T-helper 2 cell treated with Interferon-gamma antibody and Interleukin-4, amounts not matched to agents 100 ng/mL and 5 ng/mL, for 36 hours (primary cell): ENCODE measurements around the gene DSC1. TPM values are rescaled to one million over a fixed set of nuclear protein-coding genes. Genes with fewer than 3 reads are reported as not detected.
"Not testable (repeated sequence)": the region's sequence is repeated elsewhere in the genome, so short reads cannot be mapped to it uniquely, and the experiment has no call there.

Source experiments
- intact Hi-C: fragments of 100-400 bp; cut with micrococcal nuclease; formaldehyde crosslinking; loops from one replicate; pipeline ENCODE4 v1.15.1; 2023
- total RNA-seq: library from RNA; stranded (reverse); gene quantifications from 2 replicates; pipeline ENCODE4 v1.2.3, GENCODE V29; 2022

Gene DSC1, protein sequence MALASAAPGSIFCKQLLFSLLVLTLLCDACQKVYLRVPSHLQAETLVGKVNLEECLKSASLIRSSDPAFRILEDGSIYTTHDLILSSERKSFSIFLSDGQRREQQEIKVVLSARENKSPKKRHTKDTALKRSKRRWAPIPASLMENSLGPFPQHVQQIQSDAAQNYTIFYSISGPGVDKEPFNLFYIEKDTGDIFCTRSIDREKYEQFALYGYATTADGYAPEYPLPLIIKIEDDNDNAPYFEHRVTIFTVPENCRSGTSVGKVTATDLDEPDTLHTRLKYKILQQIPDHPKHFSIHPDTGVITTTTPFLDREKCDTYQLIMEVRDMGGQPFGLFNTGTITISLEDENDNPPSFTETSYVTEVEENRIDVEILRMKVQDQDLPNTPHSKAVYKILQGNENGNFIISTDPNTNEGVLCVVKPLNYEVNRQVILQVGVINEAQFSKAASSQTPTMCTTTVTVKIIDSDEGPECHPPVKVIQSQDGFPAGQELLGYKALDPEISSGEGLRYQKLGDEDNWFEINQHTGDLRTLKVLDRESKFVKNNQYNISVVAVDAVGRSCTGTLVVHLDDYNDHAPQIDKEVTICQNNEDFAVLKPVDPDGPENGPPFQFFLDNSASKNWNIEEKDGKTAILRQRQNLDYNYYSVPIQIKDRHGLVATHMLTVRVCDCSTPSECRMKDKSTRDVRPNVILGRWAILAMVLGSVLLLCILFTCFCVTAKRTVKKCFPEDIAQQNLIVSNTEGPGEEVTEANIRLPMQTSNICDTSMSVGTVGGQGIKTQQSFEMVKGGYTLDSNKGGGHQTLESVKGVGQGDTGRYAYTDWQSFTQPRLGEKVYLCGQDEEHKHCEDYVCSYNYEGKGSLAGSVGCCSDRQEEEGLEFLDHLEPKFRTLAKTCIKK
- 0.05 TPM in 2 replicates for total RNA-seq

DNA sequence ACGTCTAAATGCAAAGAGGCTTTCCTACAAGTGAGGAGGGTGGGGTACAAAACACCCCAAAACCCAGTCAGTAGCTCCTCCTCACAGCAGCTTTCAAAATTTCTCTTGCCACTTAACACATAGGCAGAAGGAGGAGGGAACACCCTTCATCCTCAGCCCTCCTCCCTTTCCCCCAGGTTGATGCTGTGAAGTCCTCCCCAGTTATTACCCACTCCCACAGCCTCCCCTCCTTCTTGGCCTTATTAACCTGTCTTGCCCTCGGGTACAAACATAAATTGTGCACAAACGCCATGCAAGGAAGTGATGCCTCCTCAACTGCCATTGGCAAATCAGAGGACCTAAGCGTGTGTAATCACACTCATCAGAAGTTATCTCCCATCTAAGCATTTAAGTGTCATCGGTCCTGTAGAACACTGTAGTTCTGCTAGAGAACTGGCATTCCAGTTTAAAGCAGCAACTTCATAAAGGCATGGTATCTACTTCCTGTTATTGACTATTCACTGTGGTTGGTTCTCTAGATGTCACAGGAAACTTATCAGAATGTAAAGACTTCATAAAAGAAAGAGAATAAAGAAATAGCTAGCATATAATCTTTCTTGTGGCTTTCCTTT is at the start of gene DSC1:
DSC1 (minus strand) TSS at position 32 of the 611 bp plus-strand sequence. CDS start 262 bp downstream, outside the sequence.
- intact Hi-C loops, result no loop called here

DNA sequence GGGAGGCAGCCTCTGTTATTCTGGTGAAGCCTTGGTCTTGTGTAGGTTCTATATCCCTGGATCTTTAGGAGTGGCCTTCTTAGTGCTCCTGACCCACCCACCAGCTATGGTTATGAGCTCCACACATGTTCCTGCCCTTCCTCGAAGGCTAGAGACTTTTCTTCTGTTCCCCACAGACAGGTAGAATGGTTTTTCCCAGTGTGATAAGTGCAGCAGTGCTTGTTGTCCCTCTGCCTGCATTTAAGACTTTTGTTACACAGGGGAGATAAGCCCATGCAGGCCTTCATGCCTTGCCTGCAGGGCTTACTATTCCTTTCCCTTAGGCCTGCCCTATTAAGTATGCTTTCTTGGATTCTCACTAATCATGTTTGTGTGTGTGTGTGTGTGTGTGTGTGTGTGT is 48.4 kb upstream of the DSC1 start:
- intact Hi-C loops, result no loop called here

DNA sequence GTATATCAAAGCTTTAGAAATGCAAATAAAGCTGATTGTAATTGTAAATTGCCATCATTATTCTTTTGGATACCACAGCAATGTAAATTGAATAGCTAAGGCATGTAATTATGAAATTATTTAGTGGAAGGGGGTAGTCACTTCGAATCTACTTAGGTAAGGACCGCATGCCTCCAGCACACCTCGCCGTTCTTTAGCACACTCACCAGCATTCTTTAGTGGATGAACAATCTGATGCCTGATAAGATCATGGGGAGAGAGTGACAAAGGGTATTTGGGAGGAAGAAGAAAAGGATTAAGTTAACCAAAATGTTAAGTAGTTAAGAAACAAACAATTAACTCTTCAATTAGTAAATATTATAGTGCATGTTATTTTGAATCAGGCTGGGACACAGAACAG is 46.4 kb upstream of the DSC1 start:
- intact Hi-C loops, result no loop called here

DNA sequence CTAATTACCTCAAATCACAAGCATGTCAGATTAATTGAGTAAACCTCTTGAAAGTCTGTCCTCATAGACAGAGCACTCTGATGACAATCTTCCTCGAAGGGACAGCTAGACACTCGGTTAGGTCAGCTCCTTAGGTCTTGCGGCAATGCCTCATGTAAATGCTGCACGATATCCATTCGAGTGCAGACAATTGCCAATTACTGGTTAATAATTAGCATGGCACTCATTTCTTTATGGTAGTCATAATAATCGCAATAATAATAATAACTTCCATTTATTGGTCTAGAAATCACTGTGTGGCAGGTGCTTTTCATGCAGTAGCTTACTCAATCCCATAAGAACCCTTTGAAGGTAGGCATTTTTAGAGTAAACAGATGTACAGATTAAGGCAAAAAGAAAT is 44.7 kb upstream of the DSC1 start:
- intact Hi-C loops, result no loop called here

DNA sequence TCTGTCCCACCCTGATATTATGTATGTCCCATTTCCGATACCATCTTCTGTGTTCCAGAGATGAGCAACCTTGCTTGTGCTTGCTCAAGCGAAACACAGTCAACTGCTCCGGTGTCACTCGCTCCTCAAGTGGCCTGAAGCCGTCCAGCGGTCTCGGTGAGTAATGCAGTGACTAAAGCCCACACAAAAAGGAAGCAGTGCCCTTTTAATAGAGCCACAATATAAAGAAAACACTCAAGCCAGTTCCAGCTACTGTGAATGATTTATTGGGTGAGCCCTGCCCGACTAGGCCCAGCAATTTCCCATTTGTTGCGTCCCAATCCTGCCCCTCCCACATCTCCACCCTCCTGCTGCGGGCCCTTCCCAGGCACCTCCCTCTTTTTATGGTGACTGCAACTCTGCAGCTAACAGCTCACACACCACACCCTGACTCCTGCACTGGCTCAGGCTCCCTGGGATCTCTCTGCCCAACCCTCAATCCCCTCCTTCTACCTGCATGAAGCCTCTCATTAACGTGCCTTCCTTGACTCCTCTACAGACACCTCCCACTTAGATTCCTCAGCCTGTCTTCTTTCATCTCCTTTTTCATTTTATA is 44.2 kb upstream of the DSC1 start:
- intact Hi-C loops, result no loop called here

DNA sequence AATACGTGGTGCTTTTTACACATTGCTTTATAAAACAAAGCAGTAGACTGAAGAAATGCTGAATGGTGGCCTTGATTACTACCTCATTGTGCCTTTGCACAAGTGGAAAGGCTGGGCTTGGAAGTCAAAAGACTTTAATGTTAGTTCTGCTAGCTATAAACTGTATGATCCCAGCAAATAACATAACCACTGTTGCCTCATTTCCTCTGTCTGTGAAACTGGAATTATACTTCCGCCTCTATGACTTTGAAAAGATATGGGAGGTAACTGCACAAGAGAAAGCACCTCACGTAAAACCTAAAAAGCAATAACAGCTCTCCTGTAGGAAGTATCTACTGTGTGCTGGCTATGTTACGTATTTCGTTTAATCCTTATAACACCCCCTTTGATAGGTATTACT is 43.4 kb upstream of the DSC1 start:
- intact Hi-C loops, result no loop called here

DNA sequence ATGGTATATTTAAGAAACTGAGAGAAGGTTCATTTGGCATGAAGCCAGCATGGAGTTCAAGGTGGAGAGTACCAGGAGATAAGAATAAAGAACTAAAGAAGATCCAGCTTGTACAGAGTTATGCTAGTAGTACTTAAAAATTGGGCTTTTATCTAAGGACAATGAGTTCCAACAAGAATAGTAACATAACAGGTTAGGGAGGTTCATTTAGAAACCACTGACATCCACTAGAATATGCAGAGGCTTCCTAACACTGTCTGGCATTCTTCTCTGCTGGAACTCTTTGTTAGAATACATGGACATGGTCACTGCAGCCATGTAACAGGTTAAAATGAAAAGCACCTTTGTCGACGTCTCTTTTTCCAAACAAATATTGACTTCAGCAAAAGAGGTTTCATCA is 42.6 kb upstream of the DSC1 start:
- intact Hi-C loops, result no loop called here

DNA sequence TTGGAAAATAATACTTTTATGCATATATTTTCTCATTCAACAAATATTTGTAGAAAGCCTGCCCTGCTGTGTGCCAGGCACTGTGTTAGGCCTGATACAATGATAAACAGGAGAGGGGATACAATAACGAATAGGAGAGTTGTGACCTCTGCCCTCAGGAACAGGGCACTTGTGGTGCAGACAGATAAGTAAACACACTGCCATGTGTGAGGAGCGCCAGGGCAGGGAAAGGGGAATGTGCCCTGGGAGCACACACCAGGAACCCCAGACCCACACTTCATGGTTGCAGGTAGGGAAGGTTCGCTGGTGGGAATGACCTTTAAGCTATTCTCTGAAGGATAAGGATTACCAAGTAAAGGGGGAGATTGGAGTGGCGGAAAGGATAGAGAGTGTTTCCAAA is 42.2 kb upstream of the DSC1 start:
- intact Hi-C loops, result no loop called here

DNA sequence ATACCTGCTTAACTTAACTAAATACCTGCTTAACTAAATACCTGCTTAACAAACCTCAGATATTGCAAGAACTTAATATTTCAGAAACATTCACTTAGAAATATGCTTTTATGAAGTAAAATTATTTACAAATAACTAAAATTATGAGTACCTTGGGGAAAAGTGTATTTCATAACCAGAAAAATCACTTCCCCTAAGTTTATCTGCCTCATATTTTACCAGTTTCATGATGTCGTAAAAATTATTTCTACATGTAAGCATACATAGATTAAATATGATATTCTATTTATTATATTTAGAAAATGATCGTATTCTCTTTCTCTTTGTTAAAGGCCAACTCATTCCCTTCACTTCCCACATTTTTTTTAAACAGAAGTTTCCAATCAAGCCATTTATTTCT is 41.5 kb upstream of the DSC1 start:
- intact Hi-C loops, result no loop called here

DNA sequence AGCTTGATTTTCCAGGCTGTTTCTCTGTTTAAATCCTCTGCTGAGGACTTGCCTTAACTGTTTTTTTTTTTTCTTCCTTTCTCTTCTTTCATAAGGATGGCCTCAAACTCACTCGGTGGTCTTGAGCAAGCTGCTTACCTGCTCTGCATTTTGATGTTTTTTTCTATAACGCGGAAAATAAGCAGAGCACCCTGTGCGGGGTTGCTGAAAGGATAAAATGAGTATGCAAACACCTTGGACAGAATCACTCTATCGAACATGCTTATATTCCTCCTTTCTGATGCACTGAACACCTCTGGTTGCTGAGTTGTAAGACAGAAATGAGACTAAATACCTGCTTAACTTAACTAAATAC is 41.1 kb upstream of the DSC1 start:
- intact Hi-C loops, result no loop called here

DNA sequence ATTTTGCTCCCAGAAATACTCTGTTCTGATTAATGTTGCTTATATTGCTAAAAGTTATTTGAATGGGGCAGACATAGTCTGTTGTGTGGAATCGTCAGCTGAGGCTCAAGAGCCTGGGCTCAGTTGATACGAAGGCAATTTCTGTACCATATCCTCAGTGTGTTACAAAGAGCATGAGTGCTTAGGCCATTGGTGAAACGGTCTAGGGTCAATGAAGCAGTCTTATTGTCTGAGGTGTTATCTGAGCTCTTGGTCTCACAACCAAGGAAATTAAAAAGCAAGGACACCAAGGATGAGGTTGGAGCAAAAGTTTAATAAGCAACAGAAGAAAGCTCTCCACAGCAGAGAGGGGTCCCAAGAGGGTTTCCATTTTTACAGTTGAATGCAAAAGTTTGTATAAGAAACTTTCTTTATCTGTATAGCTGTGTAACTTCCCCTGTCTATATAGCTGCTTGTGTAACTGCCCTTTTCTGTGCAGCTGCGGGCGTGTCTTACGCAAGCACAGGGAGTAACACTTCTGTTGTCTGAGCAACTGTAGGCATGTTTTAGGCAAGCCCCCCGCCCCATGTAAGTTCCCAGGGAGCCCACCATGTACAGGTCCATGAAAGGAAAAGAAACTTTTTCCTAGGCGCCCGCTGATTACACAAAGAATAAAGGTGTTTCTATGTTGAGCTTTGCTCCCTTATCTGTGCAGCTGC is 40.6 kb upstream of the DSC1 start:
- intact Hi-C loops, result no loop called here

DNA sequence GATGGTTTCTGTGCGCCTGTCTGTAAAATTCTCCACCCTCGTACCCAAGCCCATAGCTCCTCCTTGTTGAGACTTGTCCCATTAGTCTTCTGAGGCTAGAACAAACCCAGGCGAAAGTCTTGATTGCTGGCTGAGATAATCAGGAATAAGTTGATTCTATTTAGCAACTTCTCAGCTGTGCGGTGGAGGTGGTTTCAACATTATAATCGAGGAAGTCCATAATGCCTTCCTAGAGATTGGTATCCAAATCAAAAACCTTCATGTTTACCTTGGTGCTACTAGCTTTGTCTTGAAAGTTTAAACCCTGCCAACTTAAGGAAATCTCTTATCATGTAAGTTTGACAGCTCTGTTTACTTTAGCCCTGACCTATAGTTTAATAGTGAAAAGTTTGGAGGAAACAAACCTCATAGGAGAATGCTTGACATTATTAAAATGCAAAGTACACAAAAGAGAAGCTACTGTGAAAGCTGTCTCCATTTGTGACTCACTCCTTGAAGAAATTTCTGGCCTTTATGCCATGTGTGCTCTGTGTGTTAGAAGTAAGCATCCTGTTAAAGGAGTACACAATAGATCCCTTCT is 36.6 kb upstream of the DSC1 start:
- intact Hi-C loops, result no loop called here

DNA sequence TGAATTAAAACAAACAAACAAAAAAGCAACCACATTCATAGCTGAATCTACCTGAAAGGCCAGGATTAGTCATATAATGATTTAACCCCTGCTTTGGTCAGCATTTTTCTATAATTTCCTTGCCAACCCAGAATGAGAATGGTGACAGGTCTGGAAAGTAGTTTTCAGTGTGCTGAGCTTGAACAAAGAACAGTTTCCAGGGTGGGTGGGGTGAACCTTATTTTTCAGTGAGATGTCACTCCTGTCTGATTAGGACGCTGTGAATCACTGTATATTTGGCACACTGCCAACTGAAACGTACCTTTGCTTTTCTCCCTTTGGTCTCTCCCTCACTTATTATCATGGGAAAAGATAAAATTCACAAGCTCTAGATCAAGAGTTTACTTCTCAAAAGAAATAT is 35.0 kb upstream of the DSC1 start:
- intact Hi-C loops, result no loop called here

DNA sequence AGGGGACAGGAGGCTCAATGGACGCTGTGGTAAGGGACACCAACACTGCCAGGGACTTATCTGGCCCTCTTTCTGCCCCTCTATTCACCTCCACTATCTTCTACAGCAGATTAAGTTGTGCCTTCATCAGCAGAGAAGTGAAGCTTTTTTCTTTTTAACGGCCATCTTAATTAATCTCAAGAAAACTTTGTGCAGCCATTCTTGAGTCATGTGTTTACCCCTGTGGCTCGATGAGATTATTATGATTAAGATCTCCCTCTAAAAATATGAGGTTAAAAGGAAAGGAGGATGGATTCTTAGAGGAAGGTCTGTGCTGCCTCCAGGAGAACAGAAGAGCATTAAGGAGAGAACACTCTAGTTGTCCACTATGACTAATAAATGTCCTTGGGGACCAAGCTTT is 32.4 kb upstream of the DSC1 start:
- intact Hi-C loops, result no loop called here

DNA sequence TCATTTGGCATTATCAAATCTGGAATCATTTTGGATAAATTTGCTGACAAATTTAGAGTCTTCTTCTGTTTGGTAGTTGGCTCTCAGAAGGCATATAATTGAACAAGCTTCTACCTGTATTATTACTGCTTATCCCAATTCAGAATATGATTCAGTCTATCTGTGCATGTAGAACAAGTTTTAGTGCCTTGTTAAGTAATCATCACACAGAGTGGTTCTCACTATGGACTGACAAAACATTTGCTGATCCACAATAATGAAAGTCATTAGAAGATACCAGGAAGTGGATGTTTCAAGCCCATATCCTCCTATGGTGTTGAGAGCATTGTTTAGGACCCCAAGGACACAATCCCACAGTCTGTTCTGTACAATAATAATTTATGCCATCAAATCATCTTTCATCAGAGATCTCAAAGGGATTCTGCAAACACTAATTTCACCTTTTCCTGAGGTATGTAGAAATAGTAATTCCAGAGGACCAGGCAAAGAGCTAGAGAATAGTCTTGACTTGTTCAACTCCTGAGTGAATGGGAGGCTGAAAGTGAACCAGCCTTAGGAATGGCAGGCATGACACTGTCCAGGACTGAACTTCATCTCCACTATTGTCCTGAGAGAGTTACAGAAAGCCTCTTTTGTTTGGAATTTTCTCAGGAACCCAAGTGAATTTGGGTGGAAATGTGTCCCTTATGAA is 29.6 kb upstream of the DSC1 start:
- intact Hi-C loops, result no loop called here

DNA sequence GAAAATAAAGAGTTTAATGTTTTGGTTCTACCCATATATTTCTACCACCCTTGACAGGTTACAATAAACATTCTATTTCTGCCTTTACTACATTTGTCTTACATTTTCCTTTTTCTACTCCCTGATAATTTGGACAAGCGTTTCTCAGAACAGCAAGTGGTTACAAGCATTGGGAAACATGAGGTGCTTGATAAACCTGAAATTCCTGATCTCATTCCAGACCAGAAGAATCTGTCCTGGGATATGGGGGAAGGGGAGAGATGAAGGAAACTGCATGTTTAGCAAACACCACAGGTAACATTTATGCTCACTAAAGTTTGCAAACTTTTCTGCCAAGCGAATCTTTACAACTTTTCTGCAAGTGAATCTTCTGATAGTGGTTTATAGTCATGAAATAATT is 28.3 kb upstream of the DSC1 start:
- intact Hi-C loops, result no loop called here

DNA sequence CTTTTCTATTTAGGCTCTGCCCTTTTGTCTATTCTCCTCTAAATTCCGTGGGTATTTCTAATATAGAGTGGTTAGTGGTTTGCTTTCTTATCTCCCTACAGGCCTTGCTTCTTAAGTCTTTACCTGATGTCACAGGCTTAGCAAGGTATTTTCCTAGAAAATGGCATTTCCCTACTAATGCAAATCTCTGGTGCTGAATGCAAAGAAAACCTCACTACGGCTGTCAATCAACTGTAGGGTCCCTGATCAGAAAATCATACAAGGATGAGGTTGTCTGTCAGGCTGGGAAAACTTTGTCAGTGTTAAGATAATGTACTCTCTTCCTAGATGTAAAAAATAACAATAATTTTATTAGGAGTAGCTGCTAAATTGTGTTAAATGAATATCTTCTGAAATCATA is 27.1 kb upstream of the DSC1 start:
- intact Hi-C loops, result no loop called here

DNA sequence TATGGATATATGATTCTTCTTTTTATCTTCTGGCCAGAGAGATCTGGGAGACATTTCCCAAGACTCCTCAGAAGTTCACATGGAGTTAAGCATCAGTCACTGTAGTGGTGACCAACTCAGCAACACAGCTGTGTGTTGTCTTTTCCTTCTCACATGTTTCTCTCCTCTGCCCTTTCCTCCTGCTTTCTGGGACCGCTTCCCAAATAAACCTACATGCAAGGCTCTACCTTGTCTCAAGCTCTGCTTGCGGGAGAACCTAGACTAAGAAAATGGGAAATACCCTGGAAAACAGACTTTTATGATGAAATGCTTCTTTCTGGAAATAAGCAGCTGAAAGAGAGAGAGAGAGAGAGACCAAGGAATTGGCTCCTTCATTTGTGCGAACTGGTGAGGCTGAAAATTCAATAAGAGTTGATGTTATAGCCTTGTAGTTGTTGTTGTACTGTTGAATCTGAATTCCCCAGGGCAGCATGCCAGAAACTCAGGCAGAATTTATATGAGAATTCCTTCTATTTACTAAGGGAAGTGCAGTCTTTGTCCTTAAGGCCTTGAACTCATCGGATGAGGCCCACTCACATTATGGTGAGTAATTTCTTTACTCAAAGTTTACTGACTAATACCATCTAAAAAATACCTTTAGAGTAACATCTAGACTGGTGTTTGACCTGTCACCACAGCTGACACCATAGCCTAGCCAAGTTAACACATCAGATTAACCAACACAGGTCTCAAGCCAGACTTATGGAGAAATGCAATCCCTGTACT is 22.7 kb upstream of the DSC1 start:
- intact Hi-C loops, result no loop called here

DNA sequence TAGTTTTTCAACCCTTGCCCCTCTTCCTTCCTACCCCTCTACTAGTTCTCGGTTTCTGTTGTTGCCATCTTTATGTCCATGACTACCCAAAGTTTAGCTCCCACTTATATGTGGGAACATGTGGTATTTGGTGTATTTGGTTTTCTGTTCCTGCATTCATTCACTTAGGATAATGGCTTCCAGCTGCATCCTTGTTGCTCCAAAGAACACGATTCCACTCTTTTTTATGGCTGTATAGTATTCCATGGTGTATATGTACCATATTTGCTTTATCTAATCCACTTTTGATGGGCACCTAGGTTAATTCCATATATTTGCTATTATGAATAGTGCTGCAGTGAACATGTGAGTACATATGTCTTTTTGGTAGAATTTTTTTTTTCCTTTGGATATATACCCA is 20.6 kb upstream of the DSC1 start:
- intact Hi-C loops, result no loop called here

DNA sequence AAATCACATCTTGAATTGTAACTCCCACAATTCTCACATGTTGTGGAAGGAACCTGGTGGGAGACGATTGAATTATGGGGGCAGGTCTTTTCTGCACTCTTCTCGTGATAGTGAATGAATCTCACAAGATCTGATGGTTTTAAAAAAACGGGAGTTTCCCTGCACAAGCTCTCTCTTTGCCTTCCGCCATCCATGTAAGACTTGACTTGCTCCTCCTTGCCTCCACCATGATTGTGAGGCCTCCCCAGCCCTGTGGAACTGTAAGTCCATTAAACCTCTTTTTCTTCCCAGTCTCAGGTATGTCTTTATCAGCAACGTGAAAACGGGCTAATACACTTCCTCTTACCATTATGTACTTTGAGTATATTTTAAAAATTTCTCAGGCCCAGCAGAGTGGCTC is 14.7 kb upstream of the DSC1 start:
- intact Hi-C loops, result not testable (repeated sequence)
